ENCODE measurements around the gene OLFM4.

DNA sequence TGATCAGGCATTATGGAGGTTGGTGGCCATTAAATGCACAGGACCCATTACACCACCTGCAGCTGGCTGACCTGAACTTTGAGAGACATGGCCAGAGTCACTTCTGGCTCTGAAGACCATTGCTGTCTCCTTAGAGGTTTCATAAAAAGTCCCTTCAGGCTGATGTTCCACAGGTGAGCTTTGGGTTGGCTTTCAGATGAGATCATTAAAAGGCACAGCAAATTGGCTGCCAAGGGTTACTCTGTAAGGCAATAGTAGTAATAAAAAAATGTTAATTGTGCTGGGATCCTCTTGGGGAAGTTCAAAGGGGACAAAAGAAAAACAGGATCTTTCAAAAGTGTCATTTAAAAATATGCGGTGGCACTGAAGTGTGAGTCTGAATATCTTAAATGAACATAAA is 4.2 kb downstream of the OLFM4 start:
- TF ChIP-seq, protein P1, sequence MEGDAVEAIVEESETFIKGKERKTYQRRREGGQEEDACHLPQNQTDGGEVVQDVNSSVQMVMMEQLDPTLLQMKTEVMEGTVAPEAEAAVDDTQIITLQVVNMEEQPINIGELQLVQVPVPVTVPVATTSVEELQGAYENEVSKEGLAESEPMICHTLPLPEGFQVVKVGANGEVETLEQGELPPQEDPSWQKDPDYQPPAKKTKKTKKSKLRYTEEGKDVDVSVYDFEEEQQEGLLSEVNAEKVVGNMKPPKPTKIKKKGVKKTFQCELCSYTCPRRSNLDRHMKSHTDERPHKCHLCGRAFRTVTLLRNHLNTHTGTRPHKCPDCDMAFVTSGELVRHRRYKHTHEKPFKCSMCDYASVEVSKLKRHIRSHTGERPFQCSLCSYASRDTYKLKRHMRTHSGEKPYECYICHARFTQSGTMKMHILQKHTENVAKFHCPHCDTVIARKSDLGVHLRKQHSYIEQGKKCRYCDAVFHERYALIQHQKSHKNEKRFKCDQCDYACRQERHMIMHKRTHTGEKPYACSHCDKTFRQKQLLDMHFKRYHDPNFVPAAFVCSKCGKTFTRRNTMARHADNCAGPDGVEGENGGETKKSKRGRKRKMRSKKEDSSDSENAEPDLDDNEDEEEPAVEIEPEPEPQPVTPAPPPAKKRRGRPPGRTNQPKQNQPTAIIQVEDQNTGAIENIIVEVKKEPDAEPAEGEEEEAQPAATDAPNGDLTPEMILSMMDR (IDR thresholded peaks at IDR 0.05), result no peak
- no peak for TF ChIP-seq POLR2A (IDR thresholded peaks at IDR 0.05)
